DMS 273 treated with DMSO at 0.1 percent for 48 hours (cell line): ENCODE measurements around the gene PCDH17.

Source experiments
- DNase-seq: peaks from one replicate; lab custom pipeline; 2025; lab: John Stamatoyannopoulos, UW

The PCDH17 gene

DNA sequence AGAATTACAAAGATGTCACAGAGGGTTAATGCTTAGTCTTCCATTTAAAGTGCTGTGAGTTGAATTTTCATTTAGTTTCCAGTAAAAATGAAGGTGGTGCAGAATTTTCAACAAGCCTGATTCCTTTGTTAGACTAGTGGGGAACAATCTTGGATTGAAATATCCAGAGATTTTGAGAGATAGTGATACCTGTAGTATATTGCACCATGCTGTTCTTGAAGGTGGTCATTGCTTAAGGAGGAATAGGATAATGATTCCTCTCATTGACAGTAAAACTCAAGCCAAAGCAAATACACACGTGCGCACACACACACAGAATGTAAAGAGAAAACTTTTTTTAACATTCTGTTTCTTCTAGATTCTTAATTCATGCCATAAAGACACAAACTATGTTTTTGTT, 5.3 kb downstream of the PCDH17 start:
- DNase-seq: no peak

DNA sequence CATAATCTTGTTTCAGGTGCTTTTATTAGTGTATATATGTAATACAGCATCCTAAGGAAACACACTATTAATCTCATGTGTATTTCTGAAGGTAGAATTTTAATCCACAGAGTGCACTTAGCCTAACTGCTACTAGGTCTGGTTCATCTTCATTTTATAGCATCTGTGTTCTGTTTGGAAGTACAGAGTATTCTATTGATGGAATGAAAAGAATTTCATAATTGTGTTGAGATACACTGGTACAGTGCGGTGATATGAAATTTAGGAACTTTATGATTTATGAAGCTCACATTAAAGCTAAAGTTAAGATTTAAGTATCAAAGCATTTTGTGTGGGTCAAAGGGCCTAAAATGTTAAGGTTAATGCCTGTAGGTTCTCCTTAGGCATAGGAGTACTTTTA, 6.0 kb downstream of the PCDH17 start:
- DNase-seq: no peak

DNA sequence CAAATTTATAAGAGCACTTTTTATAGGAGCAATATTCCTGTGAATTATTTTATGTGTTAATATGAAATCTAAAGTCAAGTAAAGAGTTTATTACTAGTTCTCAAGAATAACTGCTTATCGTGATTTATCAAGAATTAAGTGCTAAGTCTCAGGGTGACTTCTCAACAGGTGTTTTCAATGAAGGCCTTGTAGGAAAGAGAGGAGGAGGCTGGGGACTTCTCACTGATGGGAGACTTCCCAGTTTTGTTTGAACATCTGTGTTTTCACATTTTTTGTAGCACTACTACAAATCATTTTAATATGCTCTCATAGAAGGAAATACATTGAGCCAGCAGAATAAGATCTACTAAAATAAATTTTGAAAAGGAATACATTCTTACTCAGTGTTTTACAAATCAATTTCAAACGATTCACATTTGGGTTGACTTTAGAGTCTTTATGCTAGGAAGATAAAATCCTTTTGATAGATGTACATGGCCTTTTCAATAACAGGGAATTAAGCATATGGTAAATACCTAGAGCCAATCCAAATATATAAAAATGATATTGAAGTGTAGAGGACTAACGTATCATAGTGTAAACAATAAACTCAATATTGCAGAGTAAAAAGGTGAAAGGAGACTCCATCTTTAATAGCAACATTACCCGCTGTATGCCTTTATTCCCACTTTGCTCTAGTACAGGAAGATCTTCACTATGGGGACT, 6.8 kb downstream of the PCDH17 start:
- no peak for DNase-seq

DNA sequence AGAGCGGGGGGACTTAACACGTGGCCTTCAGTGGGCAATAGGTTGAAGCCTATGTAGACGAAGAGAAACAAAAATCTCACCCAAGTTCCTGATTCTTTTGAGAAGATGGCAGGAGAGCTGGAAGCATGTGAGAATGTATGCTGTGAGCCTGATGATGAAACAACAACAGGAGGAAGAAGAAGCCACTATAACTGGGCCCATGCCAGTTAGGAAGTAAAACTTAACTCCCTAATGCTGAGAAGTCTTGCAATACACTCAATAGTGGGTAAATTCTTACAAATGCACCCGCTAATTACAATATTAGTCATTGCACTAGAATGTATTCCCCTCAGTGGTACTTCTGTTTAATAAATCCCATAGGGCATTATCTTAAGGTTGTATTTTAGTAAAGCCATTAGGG, 9.1 kb downstream of the PCDH17 start:
- no peak for DNase-seq

DNA sequence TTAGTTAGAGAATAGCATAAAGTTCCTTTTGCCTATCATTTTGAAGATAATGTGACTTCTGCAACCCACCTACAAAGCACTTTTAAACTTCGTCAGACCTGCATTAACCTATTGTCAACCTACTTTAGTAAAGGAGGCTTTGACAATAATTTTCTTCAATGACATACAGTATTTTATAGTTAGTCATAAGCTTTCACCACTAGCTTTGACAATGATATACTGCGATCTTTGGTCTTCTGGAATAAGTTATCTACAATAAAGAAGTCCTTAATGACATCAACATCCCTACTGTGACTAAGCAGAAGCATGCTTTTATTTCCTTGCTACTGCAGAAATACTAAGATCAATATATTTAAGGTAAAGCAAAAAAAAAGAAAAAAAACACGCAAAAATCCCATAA, 9.5 kb downstream of the PCDH17 start:
- DNase-seq: no peak

DNA sequence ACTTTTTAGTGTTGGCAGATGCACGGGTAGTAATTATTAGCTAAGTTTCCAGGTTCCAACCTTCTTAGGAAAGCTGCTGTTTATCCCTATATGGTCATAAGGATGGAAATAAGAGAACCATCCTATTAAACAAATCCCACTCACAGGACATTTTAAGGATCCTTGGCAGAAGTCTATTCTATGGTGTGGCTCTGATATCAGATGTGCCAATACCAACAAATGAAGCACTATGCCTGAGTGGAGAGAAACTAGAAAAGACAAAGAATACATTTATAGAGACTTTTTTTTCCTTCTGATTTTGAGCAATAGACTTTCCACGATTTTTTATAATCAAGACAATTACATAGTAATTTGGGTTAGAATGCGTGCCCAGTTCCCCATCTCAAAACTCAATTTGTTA, 12.6 kb downstream of the PCDH17 start:
- DNase-seq: no peak

DNA sequence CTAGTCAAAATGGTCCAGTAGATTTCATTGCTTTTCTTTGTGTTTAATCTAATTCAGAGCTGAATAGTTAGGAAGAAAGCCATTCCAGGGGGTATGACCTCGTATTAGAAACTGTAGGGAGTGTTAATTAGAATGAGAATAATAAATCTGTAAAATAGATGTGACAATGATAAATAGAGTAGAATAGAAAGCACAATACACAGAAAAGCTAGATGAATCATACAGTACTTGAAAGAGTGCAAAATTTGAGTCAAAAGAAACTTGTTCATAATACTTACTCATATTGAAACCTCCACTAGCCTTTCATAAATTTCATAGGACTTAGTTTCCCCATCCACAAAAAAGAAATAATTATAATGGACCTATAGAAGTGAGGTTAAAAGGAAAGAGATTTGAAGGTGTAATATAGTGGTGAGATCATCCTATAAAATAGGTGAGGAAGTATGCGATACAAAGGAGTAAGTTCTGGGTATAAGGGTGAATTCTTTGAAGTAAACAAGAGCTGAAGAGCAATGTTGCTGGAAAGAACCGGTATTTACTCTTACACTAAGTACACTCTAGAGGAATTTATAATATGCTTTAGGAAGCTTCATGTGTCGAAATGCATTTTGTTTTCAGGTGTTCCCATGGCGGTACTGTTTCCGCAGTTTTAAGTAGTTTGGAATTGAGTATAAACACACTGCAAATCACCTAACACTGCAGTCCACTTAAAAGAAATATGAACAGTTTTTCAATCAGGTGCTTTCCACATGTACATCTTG, 21.9 kb downstream of the PCDH17 start:
- DNase-seq: no peak

DNA sequence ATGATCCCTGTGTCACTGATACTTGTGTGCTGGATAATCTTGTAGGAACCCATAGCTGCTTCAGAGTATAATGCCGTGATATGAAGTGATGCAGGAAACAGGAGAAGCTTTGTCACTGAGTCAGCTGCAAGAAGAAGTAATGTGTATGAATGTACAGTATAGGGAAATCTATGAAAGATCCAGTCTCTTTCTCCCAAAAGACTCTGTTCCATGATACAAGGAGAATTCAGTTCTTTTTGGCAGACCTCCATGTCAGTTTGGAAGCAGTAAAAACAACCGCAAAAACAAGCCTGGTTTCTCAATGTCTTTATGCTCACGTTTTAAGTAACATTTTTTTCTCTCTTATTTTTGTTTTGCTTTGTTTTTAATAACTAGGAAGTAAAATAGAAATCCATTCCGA, 33.9 kb downstream of the PCDH17 start:
- no peak for DNase-seq

DNA sequence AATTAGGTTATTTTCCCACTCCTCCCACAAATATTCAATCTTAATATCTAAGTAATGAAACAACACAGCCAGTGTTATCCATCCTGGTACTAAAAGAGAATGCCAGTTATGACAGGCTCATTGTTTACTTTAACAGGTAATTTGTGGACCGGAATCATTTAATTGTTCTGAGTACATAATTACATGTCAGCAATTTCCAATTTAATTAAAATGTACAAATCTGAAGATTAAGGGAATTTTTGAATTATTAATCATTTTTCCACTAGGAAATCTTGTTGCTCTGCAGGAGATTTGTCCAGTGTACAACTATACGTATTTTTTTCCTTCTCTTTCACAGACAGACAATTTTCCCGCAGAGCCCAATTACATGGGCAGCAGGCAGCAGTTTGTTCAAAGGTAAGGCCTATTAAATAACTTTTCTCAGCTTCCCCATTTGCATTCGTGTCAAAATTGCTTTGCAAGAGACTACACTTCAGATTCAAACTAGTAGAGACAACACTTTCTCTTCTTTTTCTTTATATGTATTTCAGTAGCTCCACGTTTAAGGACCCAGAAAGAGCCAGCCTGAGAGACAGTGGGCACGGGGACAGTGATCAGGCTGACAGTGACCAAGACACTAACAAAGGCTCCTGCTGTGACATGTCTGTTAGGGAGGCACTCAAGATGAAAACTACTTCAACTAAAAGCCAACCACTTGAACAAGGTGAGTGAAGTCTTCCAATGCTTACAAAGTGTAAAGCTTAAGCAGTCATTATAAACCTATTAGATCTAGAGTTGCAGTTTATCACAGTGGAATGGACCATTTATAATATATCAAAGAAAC, 34.8 kb downstream of the PCDH17 start:
- no peak for DNase-seq

DNA sequence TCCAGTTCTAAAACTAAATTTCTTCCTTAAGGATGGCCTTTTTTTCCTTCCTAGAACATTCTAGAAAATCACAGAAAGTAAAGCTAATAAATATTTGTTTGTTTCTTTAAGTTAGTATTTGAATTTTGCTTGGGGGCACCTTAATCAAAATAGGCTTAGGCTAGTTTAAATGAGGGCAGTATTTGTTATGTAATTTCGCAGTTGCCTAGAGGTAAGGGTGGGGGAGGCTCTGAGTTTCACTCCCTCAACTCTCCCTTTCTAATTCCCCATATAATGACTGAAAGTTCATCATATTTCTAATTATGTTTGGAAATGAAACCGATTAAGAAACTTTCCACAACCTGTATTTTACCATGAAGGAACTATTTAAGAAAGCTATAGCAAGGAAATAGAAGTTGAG, 40.6 kb downstream of the PCDH17 start:
- no peak for DNase-seq

DNA sequence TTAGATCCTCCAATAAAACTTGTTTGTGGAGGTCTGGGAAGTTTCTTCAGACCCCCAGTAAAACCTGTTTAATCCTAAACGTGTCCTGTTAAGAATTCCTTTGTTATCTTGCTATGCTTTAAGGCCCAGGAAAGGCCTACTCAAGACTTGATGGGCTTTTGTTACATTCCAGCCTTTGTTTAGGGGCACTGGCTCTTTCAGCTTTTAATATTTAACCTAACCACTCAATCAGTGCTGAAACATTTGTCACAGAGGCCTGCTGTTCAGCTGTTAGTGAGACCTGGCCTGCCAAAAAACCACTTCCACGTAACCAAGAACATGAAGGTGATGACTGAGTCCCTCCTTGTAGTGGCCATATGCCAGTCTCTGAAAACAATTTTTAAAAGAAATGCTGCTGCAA, 41.7 kb downstream of the PCDH17 start:
- no peak for DNase-seq

DNA sequence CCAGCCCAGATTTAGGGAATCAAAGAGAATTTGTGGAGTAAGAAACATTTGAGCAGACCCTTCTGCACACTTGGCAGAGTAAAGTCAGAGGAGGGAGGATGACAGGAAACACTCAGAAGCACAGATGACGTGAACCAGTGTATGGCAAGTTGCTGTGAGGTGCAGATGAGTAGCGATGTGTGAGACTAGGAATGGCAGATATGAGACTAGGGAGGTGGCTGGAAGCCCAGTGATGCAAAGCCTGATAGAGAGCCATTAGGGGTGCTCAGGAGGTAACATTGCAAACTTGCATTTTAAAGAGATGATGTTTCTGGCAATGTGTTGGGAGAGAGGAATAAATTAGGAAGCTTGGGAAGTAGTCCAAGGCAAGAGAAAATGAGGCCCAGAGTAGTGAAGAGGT, 44.0 kb downstream of the PCDH17 start:
- no peak for DNase-seq

DNA sequence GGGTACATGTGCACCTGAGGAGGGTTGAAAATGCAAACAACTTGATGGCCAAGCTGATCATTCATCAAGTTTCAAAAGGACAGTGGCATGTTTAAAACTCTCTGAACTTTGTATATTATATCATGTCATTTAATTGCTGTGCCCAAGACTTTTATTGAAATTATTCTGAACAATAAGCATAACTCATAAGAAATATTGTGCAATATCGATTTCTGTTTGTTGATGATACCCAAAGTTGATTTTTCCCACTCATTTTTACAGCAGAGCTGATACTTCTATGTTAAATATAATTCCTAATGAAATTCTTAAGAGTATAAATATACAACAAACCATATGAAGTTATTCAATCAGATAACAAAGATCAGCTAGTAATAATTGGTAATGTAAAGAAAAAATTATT, 49.1 kb downstream of the PCDH17 start:
- no peak for DNase-seq

DNA sequence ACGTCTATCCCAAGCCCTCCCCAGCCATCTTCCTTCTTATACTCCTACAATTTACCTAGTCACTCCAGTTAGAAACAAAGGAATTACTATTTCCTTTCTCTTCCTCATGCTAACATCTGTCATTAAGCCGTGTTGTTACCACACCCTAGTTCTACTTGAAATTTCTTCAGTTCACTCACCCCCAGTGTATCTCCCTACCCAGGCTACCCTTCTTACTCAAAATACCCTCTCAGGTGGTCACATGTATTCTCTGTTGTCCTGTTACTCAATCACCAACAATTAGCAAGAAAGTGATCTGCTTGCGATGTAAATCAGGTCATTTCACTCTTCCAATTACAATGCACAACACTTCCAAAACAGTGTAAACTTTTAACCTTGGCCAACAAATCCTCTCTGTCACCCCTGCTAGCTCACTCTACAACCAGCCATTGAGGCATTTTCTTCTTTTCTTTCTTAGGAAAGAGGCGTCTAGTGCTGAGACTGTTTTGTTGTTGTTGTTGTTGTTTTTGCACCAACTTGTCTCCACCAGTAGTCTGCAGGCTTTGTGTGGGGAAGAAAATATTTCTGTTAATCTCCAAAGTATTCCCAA, 50.7 kb downstream of the PCDH17 start:
- DNase-seq: no peak

DNA sequence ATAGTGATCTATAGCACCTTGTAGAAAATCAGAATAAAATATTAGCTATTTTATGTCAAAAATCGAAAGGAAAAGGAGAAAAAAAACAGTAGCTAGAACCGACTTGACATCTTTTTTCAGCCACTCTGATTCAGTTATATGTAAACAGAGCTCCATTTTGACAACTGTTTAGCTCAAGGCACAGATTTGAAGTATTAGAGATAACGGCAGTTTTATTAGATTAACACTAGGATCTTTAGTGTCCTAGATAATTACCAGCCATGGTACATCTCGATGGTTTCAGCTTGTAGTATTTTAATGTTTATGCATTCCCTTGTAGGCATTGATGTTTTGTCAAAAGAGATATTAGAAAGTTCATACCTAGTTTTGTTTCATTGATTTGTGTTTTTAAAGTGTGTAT, 67.3 kb downstream of the PCDH17 start:
- no peak for DNase-seq

DNA sequence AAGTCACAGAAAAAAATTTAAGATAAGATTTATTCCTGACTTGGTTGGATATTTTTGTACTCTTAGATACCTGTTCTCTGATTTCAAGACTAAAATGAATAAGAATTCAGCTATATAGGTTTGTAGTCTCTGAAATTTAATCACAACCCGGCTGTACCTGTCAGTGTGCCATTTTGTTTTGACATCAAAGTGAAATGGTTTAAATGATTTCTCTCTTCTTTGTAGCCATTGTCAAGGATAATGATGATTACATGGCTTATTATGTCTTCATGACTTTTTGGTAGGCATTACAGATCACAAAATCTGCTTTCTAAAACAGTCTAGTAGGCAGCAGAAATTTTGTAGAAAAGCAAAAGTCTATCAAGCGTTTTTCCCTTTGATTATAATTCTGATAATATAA, 72.5 kb downstream of the PCDH17 start:
- no peak for DNase-seq

DNA sequence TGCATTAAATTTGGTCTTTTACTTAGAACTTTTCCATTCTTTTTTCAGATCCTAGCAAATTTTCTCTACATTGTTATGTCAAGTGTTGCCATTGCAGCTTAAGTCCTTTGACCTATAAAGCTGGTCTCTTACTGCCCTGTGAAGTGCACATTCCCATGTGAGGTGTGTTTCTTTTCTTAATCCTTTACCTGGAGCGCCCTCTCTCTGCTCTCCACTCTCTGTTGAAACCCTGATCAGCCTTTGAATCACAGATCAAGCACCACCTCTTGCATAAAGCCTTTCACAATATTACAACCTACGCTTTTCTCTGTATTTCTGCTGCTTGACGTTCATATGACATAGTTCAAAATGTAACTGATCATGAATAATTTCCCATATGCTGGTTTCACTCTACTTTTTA, 84.8 kb downstream of the PCDH17 start:
- no peak for DNase-seq

DNA sequence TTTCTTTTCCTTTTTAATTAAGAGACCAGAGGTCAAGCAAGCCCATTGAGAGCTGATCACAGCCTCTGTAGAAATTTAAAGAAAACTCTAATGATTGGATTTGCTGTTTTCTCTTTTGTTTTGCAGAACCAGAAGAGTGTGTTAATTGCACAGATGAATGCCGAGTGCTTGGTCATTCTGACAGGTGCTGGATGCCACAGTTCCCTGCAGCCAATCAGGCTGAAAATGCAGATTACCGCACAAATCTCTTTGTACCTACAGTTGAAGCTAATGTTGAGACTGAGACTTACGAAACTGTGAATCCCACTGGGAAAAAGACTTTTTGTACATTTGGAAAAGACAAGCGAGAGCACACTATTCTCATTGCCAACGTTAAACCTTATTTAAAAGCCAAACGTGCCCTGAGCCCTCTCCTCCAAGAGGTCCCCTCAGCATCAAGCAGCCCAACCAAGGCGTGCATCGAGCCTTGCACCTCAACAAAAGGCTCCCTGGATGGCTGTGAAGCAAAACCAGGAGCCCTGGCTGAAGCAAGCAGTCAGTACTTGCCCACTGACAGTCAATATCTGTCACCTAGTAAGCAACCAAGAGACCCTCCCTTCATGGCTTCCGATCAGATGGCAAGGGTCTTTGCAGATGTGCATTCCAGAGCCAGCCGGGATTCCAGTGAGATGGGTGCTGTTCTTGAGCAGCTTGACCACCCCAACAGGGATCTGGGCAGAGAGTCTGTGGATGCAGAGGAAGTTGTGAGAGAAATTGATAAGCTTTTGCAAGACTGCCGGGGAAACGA, 93.1 kb downstream of the PCDH17 start:
- DNase-seq: no peak

DNA sequence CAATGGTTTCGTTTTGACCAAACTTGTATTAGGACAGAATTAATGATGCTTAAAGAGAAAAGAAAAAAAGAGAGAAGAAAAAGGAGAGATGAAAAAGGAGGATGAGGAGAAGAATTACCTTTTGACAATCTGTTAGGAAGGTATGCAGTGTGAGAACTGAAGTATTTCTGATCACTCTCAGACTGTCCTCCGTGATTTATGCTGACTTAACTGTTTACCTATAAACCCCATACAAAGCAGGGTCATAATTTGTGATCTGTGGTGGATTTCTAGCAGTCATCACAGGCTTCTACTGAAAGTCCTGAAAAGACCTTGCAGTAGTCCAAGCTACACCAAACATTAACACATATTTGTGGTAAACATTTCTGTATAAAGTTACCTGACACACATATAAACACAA, 93.9 kb downstream of the PCDH17 start:
- no peak for DNase-seq

DNA sequence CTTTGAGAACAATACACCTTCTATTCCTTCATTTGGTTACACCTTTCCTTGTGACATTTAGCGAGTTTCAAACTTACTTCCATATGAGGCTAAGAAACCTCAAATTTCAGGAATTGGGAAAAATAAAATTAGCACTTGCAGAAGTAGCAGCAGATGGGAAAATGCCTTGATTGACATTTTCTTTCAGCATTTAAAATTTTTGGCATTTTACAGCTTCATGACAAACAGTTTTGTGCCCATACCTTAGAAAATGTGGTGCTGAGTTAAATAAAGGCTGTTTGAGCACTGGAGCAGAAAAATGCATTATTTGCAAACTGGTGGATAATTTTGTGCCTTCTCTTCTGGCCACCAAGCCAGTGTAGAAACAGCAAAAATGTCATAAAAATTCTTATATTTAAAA, 95.4 kb downstream of the PCDH17 start:
- DNase-seq: no peak

DNA sequence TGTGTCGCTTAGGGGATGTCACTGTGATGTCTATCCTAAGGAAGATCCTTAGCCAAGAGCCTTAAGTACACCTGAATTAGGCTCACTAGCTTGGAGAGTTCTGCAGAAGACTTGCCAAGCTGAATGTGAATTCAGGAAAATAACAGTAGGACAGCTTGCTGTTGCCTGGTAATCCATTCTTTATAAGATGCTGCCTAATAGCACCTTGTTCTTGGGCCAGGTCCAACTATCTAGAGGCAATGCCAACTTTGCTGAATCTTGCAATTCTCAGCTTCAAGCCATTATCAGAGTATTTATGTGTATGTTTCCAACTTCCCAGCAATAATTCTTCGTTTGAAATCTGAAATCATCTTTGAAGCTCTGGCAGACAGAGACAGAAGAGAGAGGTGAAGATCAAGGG, 102.8 kb downstream of the PCDH17 start:
- no peak for DNase-seq

DNA sequence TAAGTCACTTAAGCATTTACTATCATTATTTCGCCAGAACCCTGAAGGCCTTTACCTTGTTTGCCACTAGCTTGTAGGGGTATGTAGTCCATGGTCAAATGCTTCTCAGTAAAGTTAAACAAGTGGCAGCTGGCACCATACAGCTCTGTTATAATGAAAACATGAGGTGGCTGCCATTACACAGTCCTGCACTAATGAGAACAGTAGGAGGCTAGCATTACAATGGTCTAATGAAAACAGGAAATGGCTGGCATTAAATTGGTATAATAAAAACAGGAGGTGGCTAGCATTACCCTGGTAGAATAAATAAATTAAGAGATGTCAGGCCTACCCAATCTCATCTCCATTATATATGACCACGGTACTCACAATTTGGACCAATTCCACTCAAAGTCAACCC, 107.5 kb downstream of the PCDH17 start:
- DNase-seq: peak; percentile 22
